VCaP (cell line): ENCODE data around the gene DCXR.

ENCODE experiments used
- H3K27ac ChIP-seq: fragments of 450-650 bp; 2 replicates; pipeline ENCODE4 v1.5.1; 2017
- TF ChIP-seq, protein P1 (sequence below): fragments of 450-650 bp; conservative IDR thresholded peaks from 2 replicates; pipeline ENCODE4 v1.5.1; 2017; ENCODE audit warnings: mild to moderate bottlenecking, moderate library complexity

DCXR gene

DNA sequence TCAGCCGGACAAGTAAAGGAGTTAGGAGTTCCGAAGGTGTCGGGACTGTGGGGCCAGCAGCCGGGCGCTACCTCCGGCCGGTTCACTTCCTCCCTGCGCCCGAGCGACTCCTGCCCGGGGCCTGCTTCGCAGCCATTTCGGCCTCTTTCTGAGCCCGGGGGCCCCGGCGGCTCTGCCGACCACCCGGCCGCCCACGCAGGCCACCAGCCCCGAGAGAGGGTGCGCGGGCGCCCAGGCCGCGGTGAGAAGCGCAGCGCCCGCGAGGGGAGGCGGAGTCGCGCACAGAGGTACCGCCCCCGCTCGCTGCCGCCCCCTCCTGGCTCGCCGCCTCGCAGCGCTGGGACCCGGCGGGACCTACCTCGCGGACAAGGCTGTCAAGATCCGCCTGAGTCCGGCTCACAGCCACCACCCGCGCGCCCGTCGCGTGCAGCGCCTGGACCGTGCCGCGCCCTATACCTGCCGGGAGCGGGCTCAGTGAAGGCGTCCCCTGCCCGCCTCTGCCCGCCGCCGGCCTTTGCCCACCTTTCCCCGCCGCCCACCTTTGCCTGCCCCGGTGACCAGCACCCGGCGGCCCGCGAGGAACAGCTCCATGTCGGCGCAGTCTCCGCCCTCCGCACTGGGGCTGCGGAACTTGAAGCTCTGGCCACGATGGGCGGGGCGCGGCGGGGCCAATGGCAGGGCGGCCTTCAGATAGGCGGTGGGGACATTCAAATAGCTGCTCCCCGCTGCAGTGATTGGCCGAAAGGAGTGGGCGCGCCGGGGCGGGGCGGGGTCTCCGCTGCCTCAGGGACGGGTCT is at the start of gene DCXR:
TSS of gene DCXR (minus strand) at position 606 of the 797 bp plus-strand sequence. CDS start at position 591, 15 bp downstream.
- TF ChIP-seq, protein P1, sequence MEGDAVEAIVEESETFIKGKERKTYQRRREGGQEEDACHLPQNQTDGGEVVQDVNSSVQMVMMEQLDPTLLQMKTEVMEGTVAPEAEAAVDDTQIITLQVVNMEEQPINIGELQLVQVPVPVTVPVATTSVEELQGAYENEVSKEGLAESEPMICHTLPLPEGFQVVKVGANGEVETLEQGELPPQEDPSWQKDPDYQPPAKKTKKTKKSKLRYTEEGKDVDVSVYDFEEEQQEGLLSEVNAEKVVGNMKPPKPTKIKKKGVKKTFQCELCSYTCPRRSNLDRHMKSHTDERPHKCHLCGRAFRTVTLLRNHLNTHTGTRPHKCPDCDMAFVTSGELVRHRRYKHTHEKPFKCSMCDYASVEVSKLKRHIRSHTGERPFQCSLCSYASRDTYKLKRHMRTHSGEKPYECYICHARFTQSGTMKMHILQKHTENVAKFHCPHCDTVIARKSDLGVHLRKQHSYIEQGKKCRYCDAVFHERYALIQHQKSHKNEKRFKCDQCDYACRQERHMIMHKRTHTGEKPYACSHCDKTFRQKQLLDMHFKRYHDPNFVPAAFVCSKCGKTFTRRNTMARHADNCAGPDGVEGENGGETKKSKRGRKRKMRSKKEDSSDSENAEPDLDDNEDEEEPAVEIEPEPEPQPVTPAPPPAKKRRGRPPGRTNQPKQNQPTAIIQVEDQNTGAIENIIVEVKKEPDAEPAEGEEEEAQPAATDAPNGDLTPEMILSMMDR: peak; percentile 97

DNA sequence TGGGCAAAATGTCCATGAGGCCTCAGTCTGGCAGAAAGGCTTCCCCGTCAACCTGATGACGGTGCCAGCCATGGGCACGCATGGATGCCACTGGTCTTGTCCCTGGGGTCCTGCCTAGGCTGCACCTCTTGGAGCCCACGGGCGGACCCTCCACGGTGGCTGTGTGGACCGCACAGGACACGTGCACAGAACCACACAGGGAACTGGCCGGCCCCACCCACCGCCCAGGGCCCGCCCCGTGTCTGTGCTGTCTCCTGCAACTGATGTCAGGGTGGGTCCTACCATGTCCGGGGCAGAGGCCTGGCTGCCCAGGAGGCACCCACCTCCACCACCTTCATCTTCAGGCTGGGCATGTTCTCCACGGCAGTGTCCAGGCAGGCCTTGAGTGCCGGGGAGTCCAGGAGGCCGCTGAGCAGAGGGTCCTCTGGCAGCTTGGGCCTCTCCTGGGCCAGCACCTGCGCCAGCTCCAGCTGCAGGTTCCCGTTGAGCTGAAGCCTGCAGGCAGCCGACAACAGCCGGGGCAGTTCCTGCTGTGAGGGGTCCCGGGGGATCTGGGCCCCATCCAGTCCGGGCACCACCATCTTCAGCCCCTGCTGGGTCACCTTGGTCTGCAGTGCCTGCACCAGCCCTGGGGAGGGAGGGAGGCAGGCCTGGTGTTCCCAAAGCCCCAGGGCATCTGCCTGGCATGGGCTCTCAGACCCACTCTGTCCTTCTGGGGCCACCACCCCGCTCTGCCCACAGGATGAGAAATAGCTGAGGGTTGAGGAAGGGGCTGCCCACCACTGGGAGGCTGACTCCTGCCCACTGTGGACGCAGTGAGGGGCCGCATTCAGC is 48.7 kb upstream of the DCXR start:
- no peak overlapping the region for H3K27ac ChIP-seq
- TF ChIP-seq, protein P1: no peak

More for the DNA sequence above, at the start of gene DCXR:
- H3K27ac ChIP-seq: peak within 1 kb of the TSS; percentile 91

DNA sequence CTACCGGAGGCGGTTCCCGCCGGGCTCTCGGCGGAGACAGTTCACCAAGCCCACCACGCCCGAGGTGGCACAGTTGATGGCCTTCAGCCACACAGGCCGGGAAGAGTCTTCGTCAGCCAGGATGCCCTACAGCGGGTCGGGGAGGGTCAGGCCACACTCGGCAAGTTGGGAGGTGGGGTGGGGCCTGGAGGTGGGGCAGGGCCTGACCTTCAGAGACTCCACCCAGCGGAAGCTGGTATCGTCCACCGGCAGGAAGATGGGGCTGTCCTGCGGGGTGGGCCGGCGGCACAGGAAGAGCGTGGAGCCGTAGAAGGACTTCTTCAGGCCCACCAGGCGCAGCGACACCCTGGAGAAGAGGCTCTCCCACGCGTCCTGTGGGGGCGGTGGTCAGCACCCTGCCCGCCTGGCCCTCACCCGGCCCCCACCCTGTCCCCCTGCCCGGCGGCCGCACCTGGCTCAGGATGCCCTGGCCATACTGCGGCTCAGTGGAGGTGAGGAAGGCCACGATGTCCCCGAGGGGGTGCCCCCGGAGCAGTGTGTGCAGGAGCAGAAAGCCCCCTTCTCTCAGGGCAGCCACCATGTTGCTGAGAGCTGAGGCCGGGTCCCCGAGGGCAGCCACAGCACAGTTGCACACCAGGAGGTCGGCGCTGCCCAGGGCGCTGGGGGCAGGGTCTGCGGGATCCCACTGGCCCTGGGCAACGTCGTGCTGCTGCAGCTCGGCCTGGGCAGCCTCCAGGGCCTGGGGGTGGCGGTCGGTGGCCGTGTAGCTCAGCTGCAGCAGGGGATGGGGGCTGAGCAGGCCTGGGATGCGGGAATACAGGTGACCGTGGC is 47.7 kb upstream of the DCXR start:
- TF ChIP-seq, protein P1: no peak
- H3K27ac ChIP-seq: no peak overlapping the region

DNA sequence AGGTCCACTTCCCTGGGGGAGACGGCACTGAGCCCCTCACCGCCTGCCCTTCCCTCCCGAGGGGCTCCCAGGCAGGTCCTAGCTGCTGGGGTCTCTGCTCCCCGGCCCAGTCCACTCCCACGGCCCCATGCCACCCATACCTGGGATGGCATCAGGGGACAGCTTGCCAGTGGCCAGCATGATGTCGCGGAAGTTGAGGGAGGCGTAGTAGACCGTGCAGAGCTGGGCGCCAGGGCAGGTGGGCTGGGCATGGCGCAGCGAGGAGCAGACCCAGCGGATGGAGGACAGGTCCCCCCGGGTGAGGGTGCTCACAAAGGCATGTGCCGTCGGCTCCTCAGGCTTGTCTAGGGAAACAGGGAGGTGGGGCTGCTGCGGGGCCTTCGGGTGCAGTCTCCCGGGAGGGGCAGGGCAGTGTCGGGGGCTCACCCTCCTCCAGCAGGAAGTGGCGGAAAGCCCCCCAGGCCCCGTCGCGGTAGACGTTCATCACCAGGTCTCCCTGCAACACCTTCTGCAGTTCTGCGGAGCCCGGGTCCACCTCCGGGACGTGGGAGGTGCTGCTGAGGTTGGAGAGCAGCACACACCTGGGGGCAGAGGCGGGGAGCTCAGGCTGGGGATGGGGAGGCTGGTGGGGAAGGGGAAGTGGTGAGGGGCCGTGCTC is 47.0 kb upstream of the DCXR start:
- TF ChIP-seq, protein P1: no peak
- H3K27ac ChIP-seq: no peak overlapping the region

DNA sequence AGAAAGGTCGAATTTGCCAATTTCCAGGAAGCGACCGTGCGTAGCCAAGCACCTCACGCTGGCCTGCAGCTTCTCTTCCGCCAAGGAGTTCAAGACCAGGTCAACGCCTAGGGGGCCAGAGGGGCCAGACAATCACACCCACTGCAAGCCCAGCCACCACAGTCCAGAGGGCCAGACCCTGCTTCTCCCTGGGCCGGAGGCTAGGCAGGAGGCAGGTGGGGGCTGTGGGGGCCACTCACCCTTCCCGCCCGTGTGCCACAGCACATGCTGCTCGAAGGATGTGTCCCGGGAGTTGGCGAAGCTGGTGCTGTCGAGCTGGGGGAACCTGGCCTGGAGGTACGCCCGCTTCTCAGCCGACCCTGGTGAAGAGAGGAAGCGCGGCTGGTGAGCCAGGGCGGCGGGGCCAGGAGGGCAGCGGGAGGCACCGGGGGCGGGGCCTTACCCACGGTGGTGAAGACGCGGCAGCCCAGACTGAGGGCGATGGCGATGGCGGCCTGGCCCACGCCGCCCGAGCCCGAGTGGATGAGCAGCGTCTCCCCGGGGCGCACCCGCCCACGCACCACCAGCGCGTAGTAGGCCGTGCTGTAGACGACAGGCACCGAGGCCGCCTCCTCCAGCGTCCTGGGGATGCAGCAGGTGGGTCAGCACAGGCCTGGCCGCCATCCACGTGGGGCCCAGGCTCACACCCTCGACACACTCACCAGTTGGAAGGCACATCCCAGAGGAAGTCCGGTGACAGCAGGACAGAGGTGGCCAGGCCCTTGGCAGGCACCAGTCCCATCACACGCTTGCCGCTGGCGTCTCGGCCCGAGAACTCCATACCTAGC is 46.2 kb upstream of the DCXR start:
- H3K27ac ChIP-seq: no peak overlapping the region
- TF ChIP-seq, protein P1: no peak

DNA sequence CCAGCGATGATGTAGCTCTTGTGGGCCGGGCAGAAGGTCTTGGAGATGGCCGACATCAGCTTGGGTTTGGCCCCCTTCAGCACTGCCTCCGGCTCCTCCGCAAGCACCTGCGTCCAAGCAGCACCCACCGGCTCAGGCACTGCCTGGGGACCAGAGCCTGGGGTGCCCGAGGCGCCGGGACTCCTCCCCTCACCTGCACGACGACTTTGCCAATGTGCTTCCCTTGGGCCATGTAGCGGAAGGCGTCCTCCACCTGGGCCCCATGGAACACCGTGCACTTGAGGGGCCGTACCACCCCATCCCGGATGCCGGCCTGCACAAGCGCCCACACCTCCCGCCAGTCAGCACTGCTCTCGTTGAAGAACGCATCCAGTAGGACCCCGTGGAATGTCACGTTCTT is 45.5 kb upstream of the DCXR start:
- no peak overlapping the region for H3K27ac ChIP-seq
- TF ChIP-seq, protein P1: no peak
